ENCODE measurements around the gene ZFYVE27. TPM values are rescaled to one million over a fixed set of nuclear protein-coding genes. Genes with fewer than 3 reads are reported as not detected.
A peak's percentile ranks its signal among the peaks of the same experiment; 100 is the strongest.

ZFYVE27 gene
- total RNA-seq, 6 experiments from 2014 or later: 16.6 to 23.0 (median 18.3) TPM

- no peaks in the 10 kb centered on the region for H3K9me3 Mint-ChIP-seq
- peaks cover 30% of the 10 kb centered on the region for H3K4me1 Mint-ChIP-seq (ENCODE audit: low read depth)
- peaks cover 18% of the 10 kb centered on the region; the same call in 1 of the 2 replicates for H3K36me3 Mint-ChIP-seq (ENCODE audit: low read depth)
- no peak for DNase-seq
- H3K27ac Mint-ChIP-seq: peak overlapping the region; percentile 96
- peak overlapping the region; percentile 95 for H3K4me3 Mint-ChIP-seq
- peaks cover 4% of the 10 kb centered on the region for H3K27me3 Mint-ChIP-seq (ENCODE audit: insufficient read depth)
- no peak for TF ChIP-seq CTCF (IDR thresholded peaks at IDR 0.05)
These were observed 476 bp upstream of the ZFYVE27 start for GRCh38 chr10:97736403-97736901.

GRCh38 chr10:97737770-97738265 is 890 bp downstream of the ZFYVE27 start:
- Mint-ChIP-seq H3K4me1 (ENCODE audit: low read depth) (peaks cover 24% of the 10 kb centered on the region), H3K9me3 (no peaks in the 10 kb centered on the region), H3K36me3 (ENCODE audit: low read depth) (peaks cover 21% of the 10 kb centered on the region; the same call in 1 of the 2 replicates), H3K27ac (peak overlapping the region; percentile 96), H3K27me3 (ENCODE audit: insufficient read depth) (peaks cover 4% of the 10 kb centered on the region), H3K4me3 (peak overlapping the region; percentile 95)
- no peak for TF ChIP-seq CTCF (IDR thresholded peaks at IDR 0.05)
- peak; percentile 50 for DNase-seq

- TF ChIP-seq CTCF (IDR thresholded peaks at IDR 0.05): no peak
- Mint-ChIP-seq H3K27me3 (ENCODE audit: insufficient read depth) (peaks cover 4% of the 10 kb centered on the region), H3K36me3 (ENCODE audit: low read depth) (peaks cover 21% of the 10 kb centered on the region; the same call in 1 of the 2 replicates), H3K9me3 (no peaks in the 10 kb centered on the region), H3K4me3 (peak overlapping the region; percentile 95), H3K4me1 (ENCODE audit: low read depth) (peaks cover 24% of the 10 kb centered on the region), H3K27ac (no peak overlapping the region)
- no peak for DNase-seq
These were observed 1.7 kb downstream of the ZFYVE27 start for GRCh38 chr10:97738616-97739015.

- H3K4me1 Mint-ChIP-seq (ENCODE audit: low read depth): peaks cover 24% of the 10 kb centered on the region
- H3K27me3 Mint-ChIP-seq (ENCODE audit: insufficient read depth): peaks cover 4% of the 10 kb centered on the region
- H3K27ac Mint-ChIP-seq: no peak overlapping the region
- no peak for DNase-seq
- no peaks in the 10 kb centered on the region for H3K9me3 Mint-ChIP-seq
- H3K36me3 Mint-ChIP-seq (ENCODE audit: low read depth): peaks cover 32% of the 10 kb centered on the region
- TF ChIP-seq CTCF (IDR thresholded peaks at IDR 0.05): no peak
- H3K4me3 Mint-ChIP-seq: no peak overlapping the region
These were observed 3.7 kb downstream of the ZFYVE27 start for GRCh38 chr10:97740613-97741012.

GRCh38 chr10:97743169-97743943 is 6.4 kb downstream of the ZFYVE27 start:
- DNase-seq: no peak
- TF ChIP-seq CTCF (IDR thresholded peaks at IDR 0.05): no peak
- no peaks in the 10 kb centered on the region for H3K9me3 Mint-ChIP-seq
- H3K4me3 Mint-ChIP-seq: no peak overlapping the region
- peaks cover 38% of the 10 kb centered on the region for H3K36me3 Mint-ChIP-seq (ENCODE audit: low read depth)
- H3K27ac Mint-ChIP-seq: no peak overlapping the region
- no peaks in the 10 kb centered on the region for H3K27me3 Mint-ChIP-seq (ENCODE audit: insufficient read depth)
- H3K4me1 Mint-ChIP-seq (ENCODE audit: low read depth): peaks cover 14% of the 10 kb centered on the region
